Omental fat pad (tissue), 4 donors: ENCODE data around the gene MTA3. TPM values are rescaled to one million over a fixed set of nuclear protein-coding genes. Genes with fewer than 3 reads are reported as not detected.
"Not testable (repeated sequence)": the region's sequence is repeated elsewhere in the genome, so short reads cannot be mapped to it uniquely, and the experiment has no call there.

Experiments
- ATAC-seq: fragments of 150-250 bp; one replicate; pipeline ENCODE4 v1.9.1; 2016; ENCODE audit warnings: mild to moderate bottlenecking, moderate library complexity; ENCODE audit not compliant: low FRiP score
- DNase-seq: peaks from one replicate; pipeline ENCODE4 v3.0.0-alpha.2; 2019; ENCODE audit warnings: low spot score
- CTCF ChIP-seq, 3 donors: fragments of 450-650 bp; IDR thresholded peaks; one replicate each; pipeline ENCODE4 v1.5.1; 2016 to 2017; ENCODE audit warnings: antibody characterized with exemption in 3 of 3, mild to moderate bottlenecking in 3 of 3, moderate library complexity in 2 of 3
- total RNA-seq, 4 donors: library from RNA; depleted of rRNA; stranded (reverse); fragments of >200 nt; gene quantifications; one replicate each; pipeline ENCODE4 v1.1.0, GENCODE V29; 2016

MTA3 gene
- total RNA-seq, 4 donors from 2014 or later: 10.8 to 36.6 (median 25.2) TPM

DNA sequence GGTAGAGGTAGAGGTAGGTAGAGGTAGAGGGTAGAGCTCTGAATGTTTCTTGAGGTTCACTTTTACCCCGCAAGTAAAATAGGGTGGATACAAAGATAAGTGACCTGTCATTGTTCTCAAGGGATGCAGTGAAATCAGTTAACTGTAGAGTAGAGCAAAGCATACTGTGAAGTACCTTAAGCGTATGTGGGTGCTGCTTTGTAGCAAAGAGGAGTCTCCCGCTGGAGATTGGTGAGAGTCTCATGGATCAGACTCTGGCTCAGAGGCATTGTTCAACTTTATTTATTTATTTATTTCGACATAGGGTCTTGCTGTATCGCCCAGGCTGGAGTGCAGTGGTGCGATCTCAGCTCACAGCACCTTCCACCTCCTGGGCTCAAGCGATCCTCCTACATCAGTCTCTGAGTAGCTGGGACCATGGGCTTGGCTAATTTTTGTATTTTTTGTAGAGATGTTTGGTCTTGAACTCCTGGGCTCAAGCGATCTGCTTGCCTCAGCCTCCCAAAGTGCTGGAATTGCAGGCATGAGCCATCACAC is 38.7 kb downstream of the MTA3 start:
- no peak for TF ChIP-seq CTCF (IDR thresholded peaks at IDR 0.05)

GRCh38 chr2:42613281-42614064 is 45.0 kb downstream of the MTA3 start:
- ATAC-seq: no peak
- TF ChIP-seq CTCF (IDR thresholded peaks at IDR 0.05): no peak

More for the DNA sequence above, 38.7 kb downstream of the MTA3 start:
- no peak for DNase-seq
- no peak for ATAC-seq

DNA sequence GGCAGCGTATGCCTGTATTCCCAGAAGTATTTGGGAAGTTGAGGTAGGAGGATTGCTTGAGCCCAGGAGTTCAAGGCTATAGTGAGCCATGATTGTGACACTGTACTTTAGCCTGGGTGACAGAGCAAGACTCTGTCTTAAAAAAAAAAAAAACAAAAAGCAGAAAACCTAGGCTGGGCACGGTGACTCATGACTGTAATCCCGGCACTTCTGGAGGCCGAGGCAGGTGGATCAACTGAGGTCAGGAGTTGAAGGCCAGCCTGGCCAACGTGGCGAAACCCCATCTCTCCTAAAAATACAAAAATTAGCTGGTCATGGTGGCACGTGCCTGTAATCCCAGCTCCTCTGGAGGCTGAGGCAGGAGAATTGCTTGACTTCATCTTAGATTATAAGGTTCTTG is 46.4 kb downstream of the MTA3 start:
- no peak for TF ChIP-seq CTCF (IDR thresholded peaks at IDR 0.05)
- no peak for DNase-seq
- no peak for ATAC-seq

More at GRCh38 chr2:42613281-42614064, 45.0 kb downstream of the MTA3 start:
- DNase-seq: no peak

GRCh38 chr2:42618116-42618515 is 49.7 kb downstream of the MTA3 start:
- no peak for DNase-seq
- ATAC-seq: no peak

GRCh38 chr2:42618972-42619371 is 50.5 kb downstream of the MTA3 start:
- no peak for TF ChIP-seq CTCF (IDR thresholded peaks at IDR 0.05)
- DNase-seq: no peak

More at GRCh38 chr2:42618116-42618515, 49.7 kb downstream of the MTA3 start:
- no peak for TF ChIP-seq CTCF (IDR thresholded peaks at IDR 0.05)

DNA sequence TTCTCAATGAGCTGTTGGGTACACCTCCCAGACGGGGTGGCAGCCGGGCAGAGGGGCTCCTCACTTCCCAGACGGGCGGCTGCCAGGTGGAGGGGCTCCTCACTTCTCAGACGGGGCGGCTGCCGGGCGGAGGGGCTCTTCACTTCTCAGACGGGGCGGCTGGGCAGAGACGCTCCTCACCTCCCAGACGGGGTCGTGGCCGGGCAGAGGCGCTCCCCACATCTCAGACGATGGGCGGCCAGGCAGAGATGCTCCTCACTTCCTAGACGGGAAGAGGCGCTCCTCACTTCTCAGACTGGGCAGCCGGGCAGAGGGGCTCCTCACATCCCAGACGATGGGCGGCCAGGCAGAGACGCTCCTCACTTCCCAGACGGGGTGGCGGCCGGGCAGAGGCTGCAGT is 53.2 kb downstream of the MTA3 start:
- DNase-seq, ATAC-seq: not testable (repeated sequence)

More at GRCh38 chr2:42618972-42619371, 50.5 kb downstream of the MTA3 start:
- ATAC-seq: no peak

- TF ChIP-seq CTCF (IDR thresholded peaks at IDR 0.05): no peak
Observed at GRCh38 chr2:42622943-42623676, 54.7 kb downstream of the MTA3 start.

More at GRCh38 chr2:42622943-42623676, 54.7 kb downstream of the MTA3 start:
- no peak for ATAC-seq
- no peak for DNase-seq
